GM21619 (cell line): ENCODE results near the gene NCKAP1.
"Not testable (repeated sequence)": the region's sequence is repeated elsewhere in the genome, so short reads cannot be mapped to it uniquely, and the experiment has no call there.

Source experiments
- ATAC-seq: cut with Tn5 transposase; IDR thresholded peaks from one replicate; pipeline ENCODE4 v1.9.1; 2021; ENCODE audit not compliant: unreplicated experiment

NCKAP1 gene

DNA sequence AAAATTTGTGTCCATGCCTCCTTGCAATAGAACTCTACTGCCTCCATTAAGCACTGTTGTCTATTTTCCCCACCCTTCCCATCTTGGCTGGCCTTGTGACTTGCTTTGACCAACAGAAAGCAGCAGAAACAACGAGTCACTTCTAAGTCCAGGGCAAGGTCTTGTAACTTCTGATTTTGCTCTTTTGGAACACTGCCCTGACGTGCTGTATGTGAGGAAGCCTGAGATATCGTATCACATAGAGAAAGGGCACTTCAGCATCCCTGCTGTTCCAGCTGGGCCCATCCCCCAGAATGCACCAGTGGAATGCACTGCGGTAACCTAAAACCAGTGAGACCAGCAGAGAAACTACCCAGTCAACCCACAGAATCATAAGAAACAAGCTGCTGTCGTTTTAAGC is 28.1 kb downstream of the NCKAP1 start:
- no peak for ATAC-seq

DNA sequence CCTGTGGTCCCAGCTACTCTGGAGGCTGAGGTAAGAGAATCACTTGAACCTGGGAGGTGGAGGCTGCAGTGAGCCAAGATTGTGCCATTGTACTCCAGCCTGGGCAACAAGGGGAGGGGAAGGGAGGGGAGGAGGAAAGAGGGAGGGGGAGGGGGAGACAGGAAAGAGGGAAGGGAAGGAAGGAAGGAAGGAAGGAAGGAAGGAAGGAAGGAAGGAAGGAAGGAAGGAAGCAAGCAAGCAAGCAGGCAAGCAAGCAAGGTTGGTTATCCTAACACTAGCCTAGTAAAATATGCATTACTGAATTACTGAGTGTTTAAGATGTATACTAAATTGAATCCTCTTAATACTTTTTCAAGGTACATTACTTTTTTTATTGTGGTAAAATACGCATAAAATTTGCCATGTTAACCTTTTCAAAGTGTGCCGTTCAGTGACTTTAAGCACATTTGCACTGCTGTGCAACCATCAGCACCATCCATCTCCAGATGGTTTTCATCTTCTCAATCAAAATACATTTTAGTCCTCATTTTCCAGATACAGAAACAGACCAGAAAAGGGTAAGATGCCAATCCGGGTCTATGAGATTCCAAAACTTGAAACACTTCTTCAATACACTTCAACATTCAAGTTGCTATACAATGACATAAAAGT is 28.9 kb downstream of the NCKAP1 start:
- ATAC-seq = no peak

DNA sequence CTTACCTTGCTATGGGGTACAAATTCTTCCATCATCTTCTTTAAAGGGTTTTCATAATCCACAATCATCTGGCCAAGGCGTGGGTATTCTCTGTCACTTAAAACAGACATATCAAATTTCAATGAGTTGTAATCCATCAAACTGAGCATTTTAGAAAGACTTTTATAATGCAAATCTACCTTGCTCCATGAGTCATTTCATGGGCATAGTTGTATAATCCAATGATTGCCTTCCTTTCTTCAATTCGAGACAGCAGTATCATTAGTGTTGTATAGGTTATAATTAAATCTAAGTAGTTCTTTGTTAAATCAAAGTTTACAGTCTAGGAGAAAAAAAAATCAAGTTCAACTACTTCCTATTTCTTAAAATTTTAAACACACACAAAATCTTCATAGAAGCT is 36.3 kb downstream of the NCKAP1 start:
- no peak for ATAC-seq

DNA sequence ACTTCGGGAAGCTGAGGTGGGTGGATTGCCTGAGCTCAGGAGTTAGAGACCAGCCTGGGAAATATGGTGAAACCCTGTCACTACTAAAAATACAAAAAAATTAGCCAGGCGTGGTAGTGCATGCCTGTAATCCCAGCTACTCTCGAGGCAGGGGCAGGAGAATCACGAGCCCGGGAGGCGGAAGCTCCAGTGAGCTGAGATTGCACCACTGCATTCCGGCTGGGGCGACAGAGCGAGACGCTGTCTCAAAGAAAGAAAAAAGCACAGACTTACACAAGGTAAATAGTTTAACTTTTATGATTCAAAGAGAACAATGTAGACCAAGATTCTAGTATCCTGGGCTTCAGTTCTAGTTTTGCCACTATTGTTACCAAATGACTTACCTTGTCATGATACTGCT is 37.4 kb downstream of the NCKAP1 start:
- no peak for ATAC-seq

DNA sequence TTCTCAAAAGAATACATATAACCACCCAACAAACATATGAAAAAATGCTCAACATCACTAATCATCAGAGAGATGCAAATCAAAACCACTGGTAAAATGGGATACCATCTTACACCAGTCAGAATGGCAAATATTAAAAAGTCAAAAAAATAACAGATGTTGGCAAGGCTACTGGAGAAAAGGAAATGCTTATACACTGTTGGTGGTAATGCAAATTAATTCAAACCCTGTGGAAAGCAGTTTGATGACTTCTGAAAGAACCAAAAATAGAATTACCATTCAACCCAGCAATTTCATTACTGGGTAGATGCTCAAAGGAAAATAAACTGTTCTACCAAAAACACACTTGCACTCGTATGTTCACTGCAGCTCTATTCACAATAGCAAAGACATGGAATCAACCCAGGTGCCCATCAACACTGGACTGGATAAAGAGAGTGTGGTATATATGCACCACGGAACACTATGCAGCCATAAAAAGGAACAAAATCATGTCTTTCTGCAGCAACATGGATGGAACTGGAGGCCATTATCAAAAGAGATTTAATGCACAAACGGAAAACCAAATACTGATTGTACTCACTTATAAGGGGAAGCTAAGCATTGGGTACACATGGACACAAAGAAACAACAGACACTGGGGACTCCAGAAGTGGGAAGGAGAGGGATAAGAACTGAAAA is 38.8 kb downstream of the NCKAP1 start:
- ATAC-seq = no peak

DNA sequence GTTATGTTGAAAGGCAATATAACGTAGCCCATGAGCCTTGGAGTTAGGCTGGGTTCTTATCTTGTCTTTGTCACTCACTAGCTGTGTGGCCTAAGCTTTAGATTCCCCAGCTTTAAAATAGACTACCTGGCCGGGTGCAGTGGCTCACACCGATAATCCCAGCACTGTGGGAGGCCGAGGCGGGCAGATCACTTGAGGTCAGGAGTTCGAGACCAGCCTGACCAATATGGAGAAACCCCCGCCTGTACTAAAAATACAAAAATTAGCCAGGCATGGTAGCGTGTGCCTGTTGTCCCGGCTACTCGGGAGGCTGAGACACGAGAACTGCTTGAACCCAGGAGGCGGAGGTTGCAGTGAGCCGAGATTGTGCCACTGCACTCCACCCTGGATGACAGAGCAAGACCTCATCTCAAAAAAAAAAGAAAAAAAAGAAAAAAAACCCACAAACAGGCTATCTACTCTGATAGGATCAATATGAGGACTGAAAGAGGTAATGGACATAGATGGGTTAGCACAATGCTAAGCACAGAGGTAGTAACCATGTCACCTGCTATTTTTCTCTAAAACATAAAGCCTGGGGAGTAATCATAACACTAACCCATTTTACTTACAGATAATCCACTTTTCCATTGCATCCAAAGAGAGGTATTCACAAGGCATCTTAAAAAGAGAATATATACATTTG is 43.9 kb downstream of the NCKAP1 start:
- no peak for ATAC-seq

DNA sequence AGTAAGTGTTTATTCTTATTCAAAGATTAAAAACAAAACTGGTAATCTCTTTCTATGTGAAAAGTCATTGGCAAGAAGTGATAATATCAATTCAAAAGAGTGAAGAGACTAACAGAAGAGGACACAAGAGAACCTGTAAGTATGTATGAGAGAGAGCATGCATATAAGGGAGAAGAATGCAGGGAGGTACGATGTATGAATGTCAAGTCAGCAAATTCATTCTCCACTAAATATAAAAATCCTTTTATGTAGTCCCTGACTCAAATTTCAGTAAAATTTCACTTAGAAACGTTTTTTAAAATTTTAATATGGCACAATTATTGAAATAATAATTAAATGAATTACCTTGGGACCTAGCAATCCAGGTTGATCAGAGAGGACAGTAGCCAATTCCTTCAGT is 55.3 kb downstream of the NCKAP1 start:
- ATAC-seq = no peak

DNA sequence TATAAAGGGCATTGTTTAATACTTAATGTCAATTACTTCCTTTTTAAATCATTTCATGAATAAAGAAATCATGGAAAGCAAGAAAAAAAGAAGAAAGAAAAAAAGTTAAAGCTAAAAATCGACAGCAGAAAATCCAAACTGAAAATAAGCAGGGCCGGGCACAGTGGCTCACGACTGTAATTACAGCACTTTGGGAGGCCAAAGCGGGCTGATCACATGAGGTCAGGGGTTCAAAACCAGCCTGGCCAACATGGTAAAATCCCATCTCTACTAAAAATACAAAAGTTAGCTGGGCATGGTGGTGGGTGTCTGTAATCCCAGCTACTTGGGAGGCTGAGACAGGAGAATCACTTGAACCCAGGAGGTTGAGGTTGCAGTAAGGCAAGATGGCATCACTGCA is 56.8 kb downstream of the NCKAP1 start:
- not testable (repeated sequence) for ATAC-seq

DNA sequence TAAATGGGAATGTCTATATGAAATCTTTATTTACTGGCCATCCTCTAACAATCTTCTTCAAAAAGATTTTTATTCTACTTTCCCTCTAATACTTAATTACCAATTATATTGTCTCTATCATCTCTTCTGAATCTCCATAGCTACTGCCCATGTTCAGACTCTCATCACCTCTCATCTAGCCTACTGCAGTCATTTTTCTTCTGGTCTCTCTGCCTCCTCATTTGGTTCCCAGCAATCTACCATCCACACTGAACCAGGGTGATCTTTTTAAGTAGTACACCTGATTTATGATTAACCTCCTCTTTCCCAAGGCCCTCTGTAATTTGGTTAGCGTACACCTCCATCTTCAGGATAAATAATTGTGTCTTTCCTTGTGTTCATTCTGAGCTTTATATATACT is 57.6 kb downstream of the NCKAP1 start:
- no peak for ATAC-seq

DNA sequence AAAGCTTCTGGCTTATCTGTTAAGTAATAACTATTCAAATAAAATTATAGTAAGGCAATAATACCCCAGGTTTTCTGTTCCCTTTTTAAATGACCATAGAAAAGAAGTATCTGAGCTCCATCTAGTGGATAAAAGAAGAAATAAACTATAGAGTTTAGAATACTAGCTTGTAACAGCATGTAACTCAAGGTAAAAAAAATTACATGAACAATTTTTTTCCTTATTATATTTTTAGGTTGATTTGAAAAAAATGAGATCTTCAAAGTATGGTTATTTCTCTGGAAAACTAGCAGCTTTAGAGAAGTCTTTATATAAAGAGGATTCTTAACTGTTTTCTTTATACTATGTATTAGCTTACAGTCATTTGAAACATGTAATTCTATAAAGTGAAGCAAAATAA is 58.1 kb downstream of the NCKAP1 start:
- ATAC-seq = peak; percentile 76

DNA sequence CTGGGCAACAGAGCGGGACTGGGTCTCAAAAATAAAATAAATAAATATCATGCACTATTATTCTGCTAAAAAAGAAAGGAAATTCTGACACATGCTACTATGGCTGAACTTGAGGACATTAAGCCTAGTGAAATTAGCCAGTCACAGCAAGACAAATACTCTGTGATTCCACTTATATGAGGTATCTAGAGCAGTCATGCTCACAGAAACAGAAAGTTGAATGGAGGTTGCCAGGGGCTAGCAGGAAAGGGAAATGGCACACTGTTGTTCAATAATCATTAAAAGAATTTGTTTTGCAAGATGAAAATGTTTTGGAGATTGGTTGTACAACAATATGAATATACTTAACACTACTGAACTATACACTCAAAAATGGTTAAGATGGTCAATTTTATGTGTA is 60.8 kb downstream of the NCKAP1 start:
- ATAC-seq = peak; percentile 59

DNA sequence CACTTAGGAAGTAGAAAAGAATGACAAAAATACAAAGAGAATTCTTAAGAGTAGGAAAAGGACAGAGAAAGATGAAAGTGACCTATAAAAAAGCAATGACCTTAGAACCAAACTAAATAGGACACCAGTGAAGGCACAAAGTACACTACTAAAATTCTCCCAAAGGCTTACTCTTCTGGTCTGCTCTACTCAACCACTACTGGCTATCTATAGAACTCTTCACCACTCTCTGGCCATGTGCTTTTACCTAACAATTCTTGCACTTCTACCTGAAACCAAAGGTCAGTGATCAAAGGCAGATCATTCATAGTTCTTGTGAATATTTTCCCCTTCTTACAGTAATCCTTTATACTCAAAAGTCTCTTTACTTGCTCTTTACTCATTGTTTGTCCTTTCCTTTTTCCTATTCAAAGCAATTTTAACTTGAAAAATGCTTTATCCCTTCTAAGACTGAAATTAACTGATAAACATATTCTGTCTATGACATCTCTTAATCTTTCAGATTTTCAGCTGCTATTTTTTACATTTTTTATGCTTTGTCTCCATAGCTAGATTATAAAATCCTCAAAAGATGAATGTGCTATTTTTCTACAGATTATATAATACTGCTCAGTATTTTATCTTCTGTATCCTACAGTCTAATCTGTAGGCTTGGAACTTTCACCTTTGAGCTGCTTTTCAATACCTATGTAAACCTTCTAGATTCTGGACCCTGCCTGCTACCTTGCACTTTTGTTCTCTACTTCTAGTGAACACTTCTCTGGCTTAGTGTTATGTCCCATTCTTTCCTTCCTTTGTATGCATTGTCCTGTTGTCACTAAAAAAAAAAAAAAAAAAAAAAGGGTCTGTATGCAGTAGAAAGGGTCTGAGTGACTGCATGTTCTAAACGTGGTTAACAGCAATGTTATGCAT is 64.6 kb downstream of the NCKAP1 start:
- no peak for ATAC-seq

DNA sequence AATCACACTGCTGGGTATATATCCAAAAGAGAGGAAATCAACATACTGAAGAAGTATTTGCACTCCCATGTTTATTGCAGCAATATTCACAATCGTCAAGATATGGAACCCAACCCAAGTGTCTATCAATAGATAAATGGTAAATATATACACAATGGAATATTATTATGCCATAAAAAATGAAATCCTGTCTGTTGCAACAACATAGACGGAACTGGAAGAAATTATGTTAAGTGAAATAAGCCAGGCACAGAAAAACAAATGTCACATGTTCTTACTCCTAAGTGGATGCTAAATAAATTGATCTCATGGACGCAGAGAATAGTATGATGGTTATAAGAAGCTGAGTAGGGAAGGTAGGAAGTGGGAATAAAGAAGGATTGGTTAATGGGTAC is 65.7 kb downstream of the NCKAP1 start:
- ATAC-seq = no peak

DNA sequence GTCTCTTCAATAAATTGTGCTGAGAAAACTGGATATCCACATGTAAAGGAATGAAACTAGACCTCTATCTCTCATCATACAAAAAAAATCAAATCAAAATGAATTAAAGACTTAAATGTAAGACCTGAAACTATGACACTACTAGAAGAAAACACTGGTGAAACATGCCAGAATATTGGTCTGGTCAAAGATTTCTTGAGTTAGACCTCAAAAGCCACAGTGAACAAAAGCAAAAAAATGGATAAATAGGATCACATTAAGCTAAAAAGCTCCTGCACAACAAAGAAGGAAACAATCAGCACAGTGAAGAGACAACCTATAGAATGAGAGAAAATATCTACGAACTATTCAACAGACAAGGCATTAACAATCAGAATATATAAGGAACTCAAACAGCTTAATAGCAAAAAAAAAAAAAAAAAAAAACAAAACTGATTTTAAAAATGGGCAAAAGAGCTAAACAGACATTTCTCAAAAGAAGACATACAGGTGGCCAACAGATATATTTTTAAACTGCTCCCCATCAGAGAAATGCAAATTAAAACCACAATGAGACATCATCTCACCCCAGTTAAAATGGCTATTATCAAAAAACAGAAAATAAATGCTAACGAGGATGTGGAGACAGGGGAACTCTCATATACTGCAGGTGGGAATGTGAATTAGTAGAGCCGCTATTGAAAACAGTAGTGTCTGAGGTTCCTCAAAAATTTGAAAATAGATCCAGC is 66.3 kb downstream of the NCKAP1 start:
- ATAC-seq = peak; percentile 50

DNA sequence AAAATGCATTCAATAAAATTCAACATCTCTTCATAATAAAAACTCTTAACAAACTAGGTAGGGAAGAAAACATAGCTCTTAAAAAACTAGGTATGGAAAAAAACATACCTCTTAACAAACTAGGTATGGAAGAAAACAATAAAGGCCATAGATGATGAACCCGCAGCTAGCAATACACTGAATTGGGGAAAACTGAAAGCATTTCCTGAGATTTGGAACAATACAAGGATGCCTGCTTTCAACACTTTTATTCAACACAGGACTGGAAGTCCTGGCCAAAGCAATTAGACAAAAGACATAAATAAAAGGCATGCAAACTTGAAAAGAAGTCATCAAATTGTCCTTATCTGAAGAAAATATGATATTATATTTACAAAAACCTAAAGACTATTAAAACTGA is 67.8 kb downstream of the NCKAP1 start:
- no peak for ATAC-seq

DNA sequence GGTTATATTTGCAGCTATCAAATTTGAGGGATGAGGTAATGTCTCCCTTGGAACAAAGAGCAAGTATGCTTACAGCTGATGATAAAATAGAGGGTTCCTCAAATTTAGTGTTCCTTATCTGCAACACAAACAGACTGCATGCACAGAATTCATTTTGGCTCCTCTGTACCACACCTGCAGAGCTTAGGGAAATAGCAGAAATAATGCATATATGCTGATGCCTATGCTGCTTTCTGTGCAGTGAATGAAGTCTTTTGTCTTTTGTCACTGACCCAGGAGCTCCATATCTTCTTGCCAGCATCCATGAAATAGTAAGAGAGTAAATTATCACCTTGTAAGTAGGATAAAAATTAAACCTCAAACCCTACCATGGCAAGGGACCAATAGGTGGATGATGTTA is 69.8 kb downstream of the NCKAP1 start:
- ATAC-seq = no peak

DNA sequence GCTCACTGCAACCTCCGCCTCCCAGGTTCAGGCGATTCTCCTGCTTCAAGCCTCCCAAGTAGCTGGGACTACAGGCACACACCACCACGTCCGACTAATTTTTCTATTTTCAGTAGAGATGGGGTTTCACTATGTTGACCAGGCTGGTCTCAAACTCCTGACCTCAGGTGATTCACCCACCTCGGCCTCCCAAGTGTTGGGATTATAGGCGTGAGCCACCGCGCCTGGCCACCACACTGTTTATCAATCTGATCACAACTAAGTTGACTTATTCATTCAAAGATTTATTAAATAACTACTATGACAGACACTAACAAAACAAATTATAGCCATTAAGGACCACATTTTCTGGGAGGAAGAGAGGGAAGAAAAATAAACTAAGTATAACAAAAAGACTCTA is 71.9 kb downstream of the NCKAP1 start:
- ATAC-seq = not testable (repeated sequence)

DNA sequence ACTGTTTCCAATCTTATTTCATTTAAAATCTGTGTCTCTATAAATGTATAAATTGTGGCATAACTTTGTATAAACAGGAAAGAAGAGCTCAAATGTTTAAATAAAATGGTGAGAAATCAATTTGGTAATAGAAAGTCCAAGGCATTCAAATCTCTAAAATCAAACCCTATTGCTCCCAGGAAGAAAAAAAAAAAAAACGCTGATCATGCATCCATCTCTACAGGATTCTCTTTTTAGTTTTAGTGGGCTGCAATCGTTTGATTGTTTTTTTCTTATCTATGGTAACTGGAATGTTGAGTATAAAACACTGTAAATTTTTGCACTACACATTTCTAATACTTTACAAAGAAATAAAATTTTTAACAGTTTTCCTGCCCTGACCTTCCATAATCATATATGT is 75.6 kb downstream of the NCKAP1 start:
- ATAC-seq = no peak

DNA sequence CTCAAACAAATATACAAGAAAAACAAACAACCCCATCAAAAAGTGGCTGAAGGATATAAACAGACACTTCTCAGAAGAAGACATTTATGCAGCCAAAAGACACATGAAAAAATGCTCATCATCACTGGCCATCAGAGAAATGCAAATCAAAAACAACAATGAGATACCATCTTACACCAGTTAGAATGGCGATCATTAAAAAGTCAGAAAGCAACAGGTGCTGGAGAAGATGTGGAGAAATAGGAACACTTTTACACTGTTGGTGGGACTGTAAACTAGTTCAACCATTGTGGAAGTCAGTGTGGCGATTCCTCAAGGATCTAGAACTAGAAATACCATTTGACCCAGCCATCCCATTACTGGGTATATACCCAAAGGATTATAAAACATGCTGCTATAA is 77.4 kb downstream of the NCKAP1 start:
- ATAC-seq = not testable (repeated sequence)

DNA sequence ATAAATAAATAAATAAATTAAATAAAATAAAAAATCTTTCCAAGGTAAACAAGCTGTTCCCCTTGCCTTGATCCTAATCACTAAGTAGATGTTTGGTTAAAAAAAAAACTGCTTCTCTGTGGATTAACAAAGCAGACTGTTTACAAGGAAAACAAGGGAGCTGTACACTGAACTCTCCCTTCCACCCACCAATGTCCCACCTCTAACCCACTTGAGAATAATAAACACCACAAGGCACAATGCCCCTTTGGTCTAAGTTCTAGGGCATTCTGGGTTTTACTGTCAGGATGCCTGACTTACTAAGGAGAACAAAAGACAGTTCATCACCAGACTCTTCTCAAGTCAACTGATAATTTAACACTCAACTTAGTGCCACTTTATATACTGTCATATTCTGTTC is 83.5 kb downstream of the NCKAP1 start:
- ATAC-seq = no peak
